Measurements from ENCODE around the gene NMT1.

NMT1 gene

GRCh38 chr17:45073414-45074070 is 12.4 kb downstream of the NMT1 start:
- no peaks in the 10 kb centered on the region for H3K27me3 ChIP-seq (ENCODE audit: insufficient read depth, low read depth, severe bottlenecking)
- H3K27ac ChIP-seq: no peak overlapping the region; the same call in 1 of the 2 replicates
- peaks cover 83% of the 10 kb centered on the region for H3K36me3 ChIP-seq
- TF ChIP-seq CTCF (IDR thresholded peaks at IDR 0.05; ENCODE audit: low read depth, low read length): no peak
- DNase-seq: no peak
- no peak overlapping the region for H3K4me3 ChIP-seq (ENCODE audit: low read depth, low read length)
- no peaks in the 10 kb centered on the region for H3K9me3 ChIP-seq (ENCODE audit: severe bottlenecking)

GRCh38 chr17:45077643-45078042 is 16.5 kb downstream of the NMT1 start:
- no peak overlapping the region for H3K4me3 ChIP-seq (ENCODE audit: low read depth, low read length)

DNA sequence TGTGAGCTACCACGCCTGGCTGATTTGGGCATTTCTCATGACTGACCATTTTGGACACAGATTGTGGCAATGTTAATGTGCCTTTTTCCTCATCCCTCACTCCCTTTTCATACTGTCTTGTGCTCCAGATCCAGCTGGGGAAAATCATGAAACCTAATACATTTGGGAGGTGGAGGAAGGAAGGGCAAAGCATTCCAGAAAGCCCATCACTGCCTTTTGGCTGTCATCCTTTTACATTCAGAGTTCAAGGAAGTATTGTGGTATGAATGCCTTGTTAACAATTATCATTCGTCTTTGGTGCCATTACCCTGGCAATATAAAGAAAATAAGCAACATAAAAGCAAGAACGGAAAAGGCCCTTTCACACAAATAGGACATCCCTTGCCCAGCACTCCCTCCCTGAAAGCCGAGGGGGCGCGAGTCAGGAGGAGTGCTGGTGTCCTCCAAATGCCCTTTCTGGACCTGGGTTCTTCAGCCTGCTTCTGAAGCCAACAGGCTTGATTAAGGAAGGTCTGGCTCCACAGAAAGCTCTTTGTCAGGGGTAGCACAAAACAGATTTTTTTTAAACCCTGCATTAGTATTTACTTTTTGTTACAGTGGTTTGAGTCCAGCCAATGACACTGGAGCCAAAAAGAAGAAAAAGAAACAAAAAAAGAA is 20.1 kb downstream of the NMT1 start:
- peaks cover 92% of the 10 kb centered on the region for H3K36me3 ChIP-seq
- TF ChIP-seq CTCF (IDR thresholded peaks at IDR 0.05; ENCODE audit: low read depth, low read length): no peak
- H3K27ac ChIP-seq: no peak overlapping the region
- H3K9me3 ChIP-seq (ENCODE audit: severe bottlenecking): peaks cover 3% of the 10 kb centered on the region
- H3K27me3 ChIP-seq (ENCODE audit: insufficient read depth, low read depth, severe bottlenecking): no peaks in the 10 kb centered on the region
- no peak for DNase-seq
- H3K4me3 ChIP-seq (ENCODE audit: low read depth, low read length): no peak overlapping the region

More at GRCh38 chr17:45077643-45078042, 16.5 kb downstream of the NMT1 start:
- no peak overlapping the region for H3K27ac ChIP-seq
- TF ChIP-seq CTCF (IDR thresholded peaks at IDR 0.05; ENCODE audit: low read depth, low read length): no peak
- H3K9me3 ChIP-seq (ENCODE audit: severe bottlenecking): peaks cover 3% of the 10 kb centered on the region
- no peaks in the 10 kb centered on the region for H3K27me3 ChIP-seq (ENCODE audit: insufficient read depth, low read depth, severe bottlenecking)
- H3K36me3 ChIP-seq: peaks cover 91% of the 10 kb centered on the region
- DNase-seq: no peak

DNA sequence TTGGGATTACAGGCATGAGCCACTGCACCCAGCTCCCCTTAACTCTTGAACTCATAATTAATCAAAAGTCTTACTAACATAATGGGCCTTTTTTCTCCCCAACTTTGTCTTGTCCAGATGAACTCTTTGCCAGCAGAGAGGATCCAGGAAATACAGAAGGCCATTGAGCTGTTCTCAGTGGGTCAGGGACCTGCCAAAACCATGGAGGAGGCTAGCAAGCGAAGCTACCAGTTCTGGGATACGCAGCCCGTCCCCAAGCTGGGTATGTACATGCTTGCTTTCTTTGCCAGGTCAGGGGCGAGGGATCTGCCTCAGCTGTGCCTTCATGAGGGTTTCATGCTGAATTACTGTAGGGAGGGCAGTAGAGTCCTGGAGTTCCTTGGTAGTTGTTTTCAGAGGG is 25.3 kb downstream of the NMT1 start:
- no peak for TF ChIP-seq CTCF (IDR thresholded peaks at IDR 0.05; ENCODE audit: low read depth, low read length)
- H3K27me3 ChIP-seq (ENCODE audit: insufficient read depth, low read depth, severe bottlenecking): no peaks in the 10 kb centered on the region
- H3K9me3 ChIP-seq (ENCODE audit: severe bottlenecking): no peaks in the 10 kb centered on the region
- DNase-seq: no peak
- H3K27ac ChIP-seq: no peak overlapping the region
- peaks cover 100% of the 10 kb centered on the region for H3K36me3 ChIP-seq
- no peak overlapping the region for H3K4me3 ChIP-seq (ENCODE audit: low read depth, low read length)

- no peaks in the 10 kb centered on the region for H3K9me3 ChIP-seq (ENCODE audit: severe bottlenecking)
- no peak for DNase-seq
- H3K27ac ChIP-seq: no peak overlapping the region
- no peaks in the 10 kb centered on the region for H3K27me3 ChIP-seq (ENCODE audit: insufficient read depth, low read depth, severe bottlenecking)
- peaks cover 100% of the 10 kb centered on the region for H3K36me3 ChIP-seq
- no peak for TF ChIP-seq CTCF (IDR thresholded peaks at IDR 0.05; ENCODE audit: low read depth, low read length)
- no peak overlapping the region for H3K4me3 ChIP-seq (ENCODE audit: low read depth, low read length)
Observed at GRCh38 chr17:45086865-45087503, 25.9 kb downstream of the NMT1 start.

Measured in WERI-Rb-1 (cell line).